K562 (cell line): ENCODE results near the gene PRPF18. TPM values are rescaled to one million over a fixed set of nuclear protein-coding genes. Genes with fewer than 3 reads are reported as not detected.
A peak's percentile ranks its signal among the peaks of the same experiment; 100 is the strongest.

Experiments used
- BMI1 ChIP-seq: fragments of 150-350 bp; IDR thresholded peaks from 2 replicates; pipeline ENCODE4 v1.6.1; 2014; ENCODE audit warnings: low read length
- CBX3 ChIP-seq, 2 experiments: IDR thresholded peaks; 1 replicate in 1 of 2; 2 replicates in 1 of 2; pipeline ENCODE4 v1.6.1; 2012; ENCODE audit warnings: inconsistent platforms in 2 of 2, low read length in 2 of 2, borderline replicate concordance in 1 of 2, control low read depth in 1 of 2
- CEBPG ChIP-seq, 3 experiments: fragments of 200-800 bp in 1 of 3; sonication (Bioruptor generic) in 1 of 3; sonication (generic) in 1 of 3; formaldehyde crosslinking in 1 of 3; IDR thresholded peaks in 2 of 3; conservative IDR thresholded peaks in 1 of 3; 2 replicates each; pipeline versions ENCODE4 v1.6.1 to v1.8.0; 2016 to 2022; ENCODE audit warnings: missing compliant biosample characterization in 2 of 3, missing genetic modification characterization in 2 of 3, mild to moderate bottlenecking in 1 of 3, missing genetic modification reagents in 1 of 3
- GTF2E2 ChIP-seq: fragments of 200-800 bp; sonication (Bioruptor generic); IDR thresholded peaks from 2 replicates; pipeline ENCODE4 v1.6.1; 2016; ENCODE audit warnings: missing genetic modification characterization, missing compliant biosample characterization
- HNRNPLL ChIP-seq: fragments of 200-400 bp; formaldehyde crosslinking; IDR thresholded peaks from 2 replicates; pipeline ENCODE4 v1.6.1; 2017; ENCODE audit warnings: low read length, low read depth, mild to moderate bottlenecking; ENCODE audit not compliant: poor library complexity, severe bottlenecking
- SPI1 ChIP-seq: IDR thresholded peaks from 2 replicates; pipeline ENCODE4 v1.6.1; 2011; ENCODE audit warnings: low read depth, low read length, control low read depth, borderline replicate concordance
- ZBTB7A ChIP-seq: IDR thresholded peaks from 2 replicates; pipeline ENCODE4 v1.6.1; 2011; ENCODE audit warnings: low read depth, mild to moderate bottlenecking, low read length, moderate library complexity, borderline replicate concordance; ENCODE audit not compliant: control insufficient read depth
- ZC3H4 ChIP-seq: sonication (generic); formaldehyde crosslinking; IDR thresholded peaks from 2 replicates; pipeline ENCODE4 v1.9.0; 2021; ENCODE audit warnings: missing genetic modification reagents, borderline replicate concordance
- ZNF274 ChIP-seq: IDR thresholded peaks from 2 replicates; pipeline ENCODE4 v1.6.1; 2011; ENCODE audit warnings: low read depth, mild to moderate bottlenecking, low read length, moderate library complexity, borderline replicate concordance
- ZNF431 ChIP-seq: sonication (generic); formaldehyde crosslinking; IDR thresholded peaks from 2 replicates; pipeline ENCODE4 v1.8.0; 2022; ENCODE audit warnings: mild to moderate bottlenecking, missing genetic modification reagents
- polyA plus RNA-seq, 8 experiments: library from polyadenylated mRNA; depleted of rRNA in 4 of 8; stranded (reverse) in 5 of 8; unstranded in 3 of 8; fragments of >200 nt; fragmentation: Nextera tagmentation in 2 of 8; fragmentation: Illumina TruSeq in 1 of 8; extraction: Ambion mirVana in 2 of 8; extraction: Trizol in 1 of 8; gene quantifications; 2 replicates each; pipeline versions ENCODE4 v1.2.1 to v1.2.3, GENCODE V29; 2011 to 2014; ENCODE audit warnings: inconsistent platforms in 1 of 8, missing spikeins in 1 of 8
- total RNA-seq, 7 experiments: library from RNA; depleted of rRNA in 6 of 7; stranded (reverse); fragments of >200 nt in 6 of 7; fragmentation: Illumina TruSeq in 2 of 7; extraction: Trizol in 2 of 7; gene quantifications; 2 replicates each; pipeline versions ENCODE4 v1.2.1 to v1.2.3, GENCODE V29; 2011 to 2021; ENCODE audit warnings: low replicate concordance in 1 of 7
- TF ChIP-seq, protein P1 (sequence below), 2 experiments: fragments of 450-650 bp; conservative IDR thresholded peaks; 2 replicates each; pipeline ENCODE4 v1.6.1; 2017; ENCODE audit warnings: mild to moderate bottlenecking in 2 of 2, moderate library complexity in 2 of 2
- TF ChIP-seq, protein P2 (sequence below): fragments of 450-650 bp; formaldehyde crosslinking; IDR thresholded peaks from 2 replicates; pipeline ENCODE4 v1.4.0; 2020; ENCODE audit warnings: mild to moderate bottlenecking
- TF ChIP-seq, protein P3 (sequence below): fragments of 450-650 bp; IDR thresholded peaks from 2 replicates; pipeline ENCODE4 v1.6.1; 2018; ENCODE audit not compliant: partially characterized antibody
- TF ChIP-seq, protein P4 (sequence below): fragments of 450-650 bp; IDR thresholded peaks from 2 replicates; pipeline ENCODE4 v1.7.1; 2018; ENCODE audit warnings: mild to moderate bottlenecking, low read depth; ENCODE audit not compliant: partially characterized antibody

The PRPF18 gene
- total and polyA plus RNA-seq, 9 of the 15 experiments (the other 6 are each of a cell fraction or from before 2014, with no cell fraction given), result 14.0 to 30.6 (median 23.1) TPM

DNA sequence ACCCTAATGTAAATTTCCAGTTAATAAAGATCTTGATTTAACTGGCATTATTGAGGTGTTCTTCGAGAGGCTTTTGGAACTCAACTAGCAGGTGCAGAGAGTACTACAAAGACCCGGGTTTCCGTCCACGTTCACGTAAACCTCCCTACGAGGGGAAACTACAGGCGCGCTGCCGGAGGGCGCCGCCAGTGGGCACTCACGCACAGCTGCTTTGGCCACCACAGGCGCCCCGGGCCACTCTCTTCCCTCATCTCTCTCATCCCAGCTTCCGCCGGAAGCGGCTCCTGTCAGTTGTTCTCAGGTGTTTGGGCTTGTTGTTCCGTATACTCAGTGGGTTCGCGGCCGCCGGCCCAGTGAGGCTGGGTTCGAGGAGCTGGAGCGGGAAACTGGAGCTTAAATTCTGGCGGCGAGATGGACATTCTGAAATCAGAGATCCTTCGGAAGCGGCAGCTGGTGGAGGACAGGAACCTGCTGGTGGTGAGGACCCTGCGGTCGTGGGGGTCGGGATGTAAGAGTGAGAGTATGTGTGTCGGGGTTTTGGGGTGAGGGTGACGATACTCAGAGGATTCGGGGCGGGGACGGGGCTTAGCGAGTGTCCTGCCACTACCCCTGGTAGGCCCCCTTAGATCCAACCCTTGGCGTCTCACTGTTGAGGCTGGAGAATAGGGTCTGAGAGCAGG lies at the start of gene PRPF18 (continued):
- TF ChIP-seq, protein P1, sequence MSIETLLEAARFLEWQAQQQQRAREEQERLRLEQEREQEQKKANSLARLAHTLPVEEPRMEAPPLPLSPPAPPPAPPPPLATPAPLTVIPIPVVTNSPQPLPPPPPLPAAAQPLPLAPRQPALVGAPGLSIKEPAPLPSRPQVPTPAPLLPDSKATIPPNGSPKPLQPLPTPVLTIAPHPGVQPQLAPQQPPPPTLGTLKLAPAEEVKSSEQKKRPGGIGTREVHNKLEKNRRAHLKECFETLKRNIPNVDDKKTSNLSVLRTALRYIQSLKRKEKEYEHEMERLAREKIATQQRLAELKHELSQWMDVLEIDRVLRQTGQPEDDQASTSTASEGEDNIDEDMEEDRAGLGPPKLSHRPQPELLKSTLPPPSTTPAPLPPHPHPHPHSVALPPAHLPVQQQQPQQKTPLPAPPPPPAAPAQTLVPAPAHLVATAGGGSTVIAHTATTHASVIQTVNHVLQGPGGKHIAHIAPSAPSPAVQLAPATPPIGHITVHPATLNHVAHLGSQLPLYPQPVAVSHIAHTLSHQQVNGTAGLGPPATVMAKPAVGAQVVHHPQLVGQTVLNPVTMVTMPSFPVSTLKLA (conservative IDR thresholded peaks at IDR 0.05), result peak; percentile 63 to 80
- 0 out of 2 replicates have a peak, but pooled peaks have one; percentile 49 for TF ChIP-seq GTF2E2 (tag)
- no peak for TF ChIP-seq CEBPG (CRISPR knock-in tag; IDR thresholded peaks at IDR 0.05)
- TF ChIP-seq CEBPG (tag; conservative IDR thresholded peaks at IDR 0.05 in 1 of 2, IDR thresholded peaks at IDR 0.05 in 1 of 2), result no peak
- peak in 1 of 2 experiments; percentile 69; a peak in 2 of 3 replicates for TF ChIP-seq CBX3 (IDR thresholded peaks at IDR 0.05; ENCODE audit: borderline replicate concordance in 1 of 2, low read length in 2 of 2)
- TF ChIP-seq BMI1, result peak; percentile 46; the same call in 1 of the 2 replicates
- TF ChIP-seq, protein P2, sequence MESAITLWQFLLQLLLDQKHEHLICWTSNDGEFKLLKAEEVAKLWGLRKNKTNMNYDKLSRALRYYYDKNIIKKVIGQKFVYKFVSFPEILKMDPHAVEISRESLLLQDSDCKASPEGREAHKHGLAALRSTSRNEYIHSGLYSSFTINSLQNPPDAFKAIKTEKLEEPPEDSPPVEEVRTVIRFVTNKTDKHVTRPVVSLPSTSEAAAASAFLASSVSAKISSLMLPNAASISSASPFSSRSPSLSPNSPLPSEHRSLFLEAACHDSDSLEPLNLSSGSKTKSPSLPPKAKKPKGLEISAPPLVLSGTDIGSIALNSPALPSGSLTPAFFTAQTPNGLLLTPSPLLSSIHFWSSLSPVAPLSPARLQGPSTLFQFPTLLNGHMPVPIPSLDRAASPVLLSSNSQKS (CRISPR knock-in tag), result no peak
- TF ChIP-seq ZC3H4, result no peak
- 0 out of 2 replicates have a peak, but pooled peaks have one; percentile 1 for TF ChIP-seq SPI1
- peak; percentile 71 for TF ChIP-seq HNRNPLL
- 0 out of 2 replicates have a peak, but pooled peaks have one; percentile 28 for TF ChIP-seq ZNF431 (CRISPR knock-in tag)
- TF ChIP-seq, protein P3, sequence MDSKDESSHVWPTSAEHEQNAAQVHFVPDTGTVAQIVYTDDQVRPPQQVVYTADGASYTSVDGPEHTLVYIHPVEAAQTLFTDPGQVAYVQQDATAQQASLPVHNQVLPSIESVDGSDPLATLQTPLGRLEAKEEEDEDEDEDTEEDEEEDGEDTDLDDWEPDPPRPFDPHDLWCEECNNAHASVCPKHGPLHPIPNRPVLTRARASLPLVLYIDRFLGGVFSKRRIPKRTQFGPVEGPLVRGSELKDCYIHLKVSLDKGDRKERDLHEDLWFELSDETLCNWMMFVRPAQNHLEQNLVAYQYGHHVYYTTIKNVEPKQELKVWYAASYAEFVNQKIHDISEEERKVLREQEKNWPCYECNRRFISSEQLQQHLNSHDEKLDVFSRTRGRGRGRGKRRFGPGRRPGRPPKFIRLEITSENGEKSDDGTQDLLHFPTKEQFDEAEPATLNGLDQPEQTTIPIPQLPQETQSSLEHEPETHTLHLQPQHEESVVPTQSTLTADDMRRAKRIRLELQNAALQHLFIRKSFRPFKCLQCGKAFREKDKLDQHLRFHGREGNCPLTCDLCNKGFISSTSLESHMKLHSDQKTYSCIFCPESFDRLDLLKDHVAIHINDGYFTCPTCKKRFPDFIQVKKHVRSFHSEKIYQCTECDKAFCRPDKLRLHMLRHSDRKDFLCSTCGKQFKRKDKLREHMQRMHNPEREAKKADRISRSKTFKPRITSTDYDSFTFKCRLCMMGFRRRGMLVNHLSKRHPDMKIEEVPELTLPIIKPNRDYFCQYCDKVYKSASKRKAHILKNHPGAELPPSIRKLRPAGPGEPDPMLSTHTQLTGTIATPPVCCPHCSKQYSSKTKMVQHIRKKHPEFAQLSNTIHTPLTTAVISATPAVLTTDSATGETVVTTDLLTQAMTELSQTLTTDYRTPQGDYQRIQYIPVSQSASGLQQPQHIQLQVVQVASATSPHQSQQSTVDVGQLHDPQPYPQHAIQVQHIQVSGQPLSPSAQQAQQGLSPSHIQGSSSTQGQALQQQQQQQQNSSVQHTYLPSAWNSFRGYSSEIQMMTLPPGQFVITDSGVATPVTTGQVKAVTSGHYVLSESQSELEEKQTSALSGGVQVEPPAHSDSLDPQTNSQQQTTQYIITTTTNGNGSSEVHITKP, result no peak
- TF ChIP-seq ZBTB7A, result peak; percentile 58; the same call in 1 of the 2 replicates
- TF ChIP-seq ZNF274, result no peak
- TF ChIP-seq, protein P4, sequence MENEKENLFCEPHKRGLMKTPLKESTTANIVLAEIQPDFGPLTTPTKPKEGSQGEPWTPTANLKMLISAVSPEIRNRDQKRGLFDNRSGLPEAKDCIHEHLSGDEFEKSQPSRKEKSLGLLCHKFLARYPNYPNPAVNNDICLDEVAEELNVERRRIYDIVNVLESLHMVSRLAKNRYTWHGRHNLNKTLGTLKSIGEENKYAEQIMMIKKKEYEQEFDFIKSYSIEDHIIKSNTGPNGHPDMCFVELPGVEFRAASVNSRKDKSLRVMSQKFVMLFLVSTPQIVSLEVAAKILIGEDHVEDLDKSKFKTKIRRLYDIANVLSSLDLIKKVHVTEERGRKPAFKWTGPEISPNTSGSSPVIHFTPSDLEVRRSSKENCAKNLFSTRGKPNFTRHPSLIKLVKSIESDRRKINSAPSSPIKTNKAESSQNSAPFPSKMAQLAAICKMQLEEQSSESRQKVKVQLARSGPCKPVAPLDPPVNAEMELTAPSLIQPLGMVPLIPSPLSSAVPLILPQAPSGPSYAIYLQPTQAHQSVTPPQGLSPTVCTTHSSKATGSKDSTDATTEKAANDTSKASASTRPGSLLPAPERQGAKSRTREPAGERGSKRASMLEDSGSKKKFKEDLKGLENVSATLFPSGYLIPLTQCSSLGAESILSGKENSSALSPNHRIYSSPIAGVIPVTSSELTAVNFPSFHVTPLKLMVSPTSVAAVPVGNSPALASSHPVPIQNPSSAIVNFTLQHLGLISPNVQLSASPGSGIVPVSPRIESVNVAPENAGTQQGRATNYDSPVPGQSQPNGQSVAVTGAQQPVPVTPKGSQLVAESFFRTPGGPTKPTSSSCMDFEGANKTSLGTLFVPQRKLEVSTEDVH, result peak; percentile 79
